ENCODE results near the gene GAPT.

Gene GAPT

DNA sequence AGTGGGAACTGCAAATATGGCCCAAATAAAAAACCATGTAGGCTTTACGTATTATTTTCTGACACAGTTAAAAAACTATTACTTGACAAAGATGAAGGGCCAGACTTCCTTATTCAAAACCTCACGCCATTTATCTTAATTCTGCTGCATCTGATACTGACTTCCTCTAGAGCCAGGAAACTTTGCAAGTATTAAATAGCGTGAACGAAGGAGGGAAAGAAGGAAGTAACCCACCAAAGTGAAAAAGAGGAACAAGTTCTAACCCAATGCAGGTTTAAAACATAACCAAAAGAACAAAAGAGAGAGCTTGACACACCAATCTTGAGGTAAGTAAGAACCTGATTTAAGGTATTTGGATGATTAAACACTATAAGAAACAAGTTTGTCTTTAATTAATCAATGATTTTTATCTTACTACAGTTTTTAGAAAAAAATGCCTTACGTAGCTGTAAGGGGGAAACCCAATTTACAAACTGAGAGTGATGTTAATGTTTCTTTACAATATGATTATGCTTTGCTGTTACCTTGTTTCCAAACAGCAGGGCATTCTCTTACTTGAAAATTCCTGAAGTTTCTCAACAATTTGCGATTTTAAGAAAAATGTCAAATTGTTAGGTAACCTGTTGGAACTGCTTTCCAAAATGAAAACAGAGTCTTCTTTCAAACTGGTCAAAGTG, at the start of gene GAPT:
Gene GAPT (plus strand): TSS at position 220 of the 677 bp plus-strand sequence. CDS start 3,102 bp downstream, outside the sequence.
- TF ChIP-seq, protein P1, sequence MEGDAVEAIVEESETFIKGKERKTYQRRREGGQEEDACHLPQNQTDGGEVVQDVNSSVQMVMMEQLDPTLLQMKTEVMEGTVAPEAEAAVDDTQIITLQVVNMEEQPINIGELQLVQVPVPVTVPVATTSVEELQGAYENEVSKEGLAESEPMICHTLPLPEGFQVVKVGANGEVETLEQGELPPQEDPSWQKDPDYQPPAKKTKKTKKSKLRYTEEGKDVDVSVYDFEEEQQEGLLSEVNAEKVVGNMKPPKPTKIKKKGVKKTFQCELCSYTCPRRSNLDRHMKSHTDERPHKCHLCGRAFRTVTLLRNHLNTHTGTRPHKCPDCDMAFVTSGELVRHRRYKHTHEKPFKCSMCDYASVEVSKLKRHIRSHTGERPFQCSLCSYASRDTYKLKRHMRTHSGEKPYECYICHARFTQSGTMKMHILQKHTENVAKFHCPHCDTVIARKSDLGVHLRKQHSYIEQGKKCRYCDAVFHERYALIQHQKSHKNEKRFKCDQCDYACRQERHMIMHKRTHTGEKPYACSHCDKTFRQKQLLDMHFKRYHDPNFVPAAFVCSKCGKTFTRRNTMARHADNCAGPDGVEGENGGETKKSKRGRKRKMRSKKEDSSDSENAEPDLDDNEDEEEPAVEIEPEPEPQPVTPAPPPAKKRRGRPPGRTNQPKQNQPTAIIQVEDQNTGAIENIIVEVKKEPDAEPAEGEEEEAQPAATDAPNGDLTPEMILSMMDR (IDR thresholded peaks at IDR 0.05; ENCODE audit: borderline replicate concordance, insufficient read depth, low read depth, low read length) = no peak
- H3K4me3 ChIP-seq (ENCODE audit: low read depth, low read length) = no peak within 1 kb of the TSS

DNA sequence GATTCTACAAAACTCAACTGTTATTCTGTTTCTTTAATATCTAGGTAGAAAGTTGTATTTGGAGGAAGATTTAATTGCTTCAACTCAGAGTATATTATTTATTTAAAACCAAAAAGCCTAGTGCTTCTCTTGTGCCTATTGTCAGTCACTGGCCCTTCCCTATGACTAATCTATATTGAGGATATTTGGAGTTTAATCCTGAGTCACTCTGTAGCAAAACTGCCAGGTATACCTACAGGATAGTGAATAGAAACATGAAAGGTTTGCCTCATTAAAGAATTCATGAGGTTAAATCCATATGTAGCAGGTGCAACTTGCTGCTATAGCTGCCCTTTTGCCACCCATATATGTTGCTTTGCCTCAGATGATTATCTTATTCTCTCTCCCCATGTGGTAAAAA, 46.4 kb upstream of the GAPT start:
- no peak overlapping the region for H3K4me3 ChIP-seq (ENCODE audit: low read depth, low read length)
- TF ChIP-seq, protein P1 (IDR thresholded peaks at IDR 0.05; ENCODE audit: borderline replicate concordance, insufficient read depth, low read depth, low read length) = no peak

GRCh38 chr5:58446024-58446423, 45.2 kb upstream of the GAPT start:
- TF ChIP-seq, protein P1 (IDR thresholded peaks at IDR 0.05; ENCODE audit: borderline replicate concordance, insufficient read depth, low read depth, low read length) = no peak
- no peak overlapping the region for H3K4me3 ChIP-seq (ENCODE audit: low read depth, low read length)

DNA sequence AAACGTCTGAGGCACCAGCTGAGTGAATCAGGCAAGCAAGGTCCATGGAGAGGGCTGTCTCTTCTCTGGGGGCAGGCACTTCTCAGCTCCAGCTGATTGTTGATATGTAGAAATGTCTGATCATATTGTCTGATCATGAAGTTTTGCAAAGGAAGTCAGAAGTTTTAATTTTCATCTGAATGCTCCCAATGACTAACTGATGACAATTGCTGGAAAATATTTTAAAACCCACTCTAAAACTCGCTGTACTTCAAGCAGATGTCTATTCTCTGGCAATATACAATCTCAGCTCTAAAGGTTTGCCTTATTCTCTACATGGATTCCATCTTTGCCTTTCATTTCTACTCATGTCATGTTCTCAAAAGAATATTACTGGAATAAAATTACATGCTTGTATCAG, 44.0 kb upstream of the GAPT start:
- TF ChIP-seq, protein P1 (IDR thresholded peaks at IDR 0.05; ENCODE audit: borderline replicate concordance, insufficient read depth, low read depth, low read length) = no peak
- no peak overlapping the region for H3K4me3 ChIP-seq (ENCODE audit: low read depth, low read length)

DNA sequence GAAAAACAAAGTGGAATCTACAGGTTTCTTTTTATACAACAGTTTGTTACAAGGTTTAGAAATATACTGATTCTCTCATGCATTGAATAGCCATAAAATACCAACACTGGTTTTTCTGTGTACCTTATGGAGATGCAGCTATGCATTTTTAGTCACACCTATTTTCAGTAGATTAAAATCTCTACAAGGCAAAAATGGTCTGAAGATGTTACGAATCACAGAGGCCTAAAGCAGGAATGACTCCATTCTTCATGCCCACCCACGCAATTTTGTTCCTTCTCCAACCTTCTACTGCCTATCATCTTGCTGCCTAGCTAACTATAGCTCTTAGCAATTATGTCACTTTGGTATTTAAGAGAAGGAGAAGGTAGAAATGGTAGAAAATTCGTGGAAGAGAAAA, 41.2 kb upstream of the GAPT start:
- H3K4me3 ChIP-seq (ENCODE audit: low read depth, low read length) = no peak overlapping the region
- TF ChIP-seq, protein P1 (IDR thresholded peaks at IDR 0.05; ENCODE audit: borderline replicate concordance, insufficient read depth, low read depth, low read length) = no peak

DNA sequence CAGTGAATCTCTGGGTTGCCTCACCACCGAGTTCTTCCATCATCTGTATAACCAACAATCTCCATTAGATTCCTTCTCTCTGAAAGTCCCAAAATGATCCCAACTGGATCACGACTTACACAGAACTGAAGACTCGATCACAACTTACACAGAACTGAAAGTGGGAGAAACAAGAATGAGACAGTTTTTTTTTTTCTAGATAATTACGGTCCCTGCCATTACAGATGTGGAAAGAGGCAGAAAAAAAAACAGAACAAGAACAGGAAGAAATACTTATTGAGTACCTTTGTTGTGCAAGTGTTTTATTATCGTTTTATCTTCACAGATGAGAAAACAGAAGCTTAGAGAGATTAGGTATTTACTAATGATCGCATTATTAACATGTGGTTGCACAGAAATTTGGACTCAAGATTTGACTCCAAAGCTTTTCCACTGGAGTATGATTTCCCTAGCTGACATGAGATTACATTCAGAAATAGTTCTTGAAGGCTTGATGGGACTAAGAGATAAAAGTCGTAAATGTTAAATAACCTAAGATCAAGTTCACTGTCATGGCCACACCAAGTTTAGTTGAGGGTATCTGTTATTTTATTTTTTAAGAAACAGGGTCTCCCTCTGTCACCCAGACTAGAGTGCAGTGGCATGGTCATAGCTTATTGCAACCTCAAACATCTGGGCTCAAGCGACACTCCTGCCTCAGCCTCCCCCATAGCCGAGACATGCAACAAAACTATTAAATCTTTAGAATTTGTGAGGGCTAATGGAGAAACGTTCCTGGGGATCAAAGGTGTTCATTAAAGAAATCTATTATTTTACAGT, 40.2 kb upstream of the GAPT start:
- TF ChIP-seq, protein P1 (IDR thresholded peaks at IDR 0.05; ENCODE audit: borderline replicate concordance, insufficient read depth, low read depth, low read length) = no peak

More for the DNA sequence above, 40.2 kb upstream of the GAPT start:
- no peak overlapping the region for H3K4me3 ChIP-seq (ENCODE audit: low read depth, low read length)

All from GM12875 (cell line).